PC-3 (cell line): ENCODE results near the gene ZNF74. TPM values are rescaled to one million over a fixed set of nuclear protein-coding genes. Genes with fewer than 3 reads are reported as not detected.

Experiments used
- ATAC-seq: fragments of 200-7000 bp; cut with Tn5 transposase; 2 replicates; pipeline ENCODE4 v1.9.1; 2020; ENCODE audit warnings: mild to moderate bottlenecking, moderate library complexity
- BruUV-seq: library from RNA; stranded (reverse); fragments of 400-500 nt; replicated peaks from 2 replicates; lab custom pipeline; 2021; lab: Mats Ljungman, UMichigan
- CTCF ChIA-PET: fragments of 300-600 bp; sonication (Branson Sonifier 250); formaldehyde crosslinking; loops from one replicate; lab custom pipeline; 2022; ENCODE audit warnings: antibody characterized with exemption; lab: Charles Lee
- POLR2A ChIA-PET: fragments of 300-600 bp; sonication (Branson Sonifier 250); formaldehyde crosslinking; loops from one replicate; lab custom pipeline; 2022; ENCODE audit warnings: antibody characterized with exemption; ENCODE audit not compliant: unreplicated experiment; lab: Charles Lee
- DNase-seq: peaks from one replicate; pipeline ENCODE4 v3.0.0-alpha.2; 2015
- H2AFZ ChIP-seq: fragments of 300-600 bp; sonication (generic); 2 replicates; pipeline ENCODE4 v1.6.0; 2016; ENCODE audit warnings: antibody characterized with exemption, low read length
- H3F3A ChIP-seq: fragments of 300-600 bp; sonication (generic); one replicate; pipeline ENCODE4 v1.6.0; 2017; ENCODE audit warnings: antibody characterized with exemption, low read length, control low read depth, mild to moderate bottlenecking; ENCODE audit not compliant: unreplicated experiment
- H3K27ac ChIP-seq: fragments of 300-600 bp; sonication (generic); 2 replicates; pipeline ENCODE4 v1.5.1; 2016; ENCODE audit warnings: mild to moderate bottlenecking, low read length
- H3K27me3 ChIP-seq: fragments of 300-600 bp; sonication (generic); 2 replicates; pipeline ENCODE4 v1.6.1; 2016; ENCODE audit warnings: low read length, mixed read lengths
- H3K36me3 ChIP-seq: fragments of 300-600 bp; sonication (generic); 2 replicates; pipeline ENCODE4 v1.6.1; 2016; ENCODE audit warnings: low read depth, mixed run types, low read length, mixed read lengths
- H3K4me1 ChIP-seq: fragments of 300-600 bp; sonication (generic); 2 replicates; pipeline ENCODE4 v1.5.1; 2016; ENCODE audit warnings: low read length; ENCODE audit not compliant: insufficient read depth
- H3K4me2 ChIP-seq: fragments of 300-600 bp; sonication (generic); 2 replicates; pipeline ENCODE4 v1.6.0; 2016; ENCODE audit warnings: low read length
- H3K4me3 ChIP-seq: fragments of 300-600 bp; sonication (generic); 2 replicates; pipeline ENCODE4 v1.5.1; 2016; ENCODE audit warnings: mild to moderate bottlenecking, low read length, mixed read lengths
- H3K79me2 ChIP-seq: fragments of 300-600 bp; sonication (generic); 2 replicates; pipeline ENCODE4 v1.6.1; 2017; ENCODE audit warnings: low read length, mixed read lengths
- H3K9ac ChIP-seq: fragments of 300-600 bp; sonication (generic); 2 replicates; pipeline ENCODE4 v1.6.0; 2016; ENCODE audit warnings: mild to moderate bottlenecking, low read length
- H3K9me2 ChIP-seq: fragments of 300-600 bp; sonication (generic); replicated peaks from 2 replicates; pipeline ENCODE4 v1.6.1; 2016; ENCODE audit warnings: mixed run types, low read length, mixed read lengths
- H3K9me3 ChIP-seq: fragments of 300-600 bp; sonication (generic); 2 replicates; pipeline ENCODE4 v1.6.1; 2016; ENCODE audit warnings: low read length, mixed read lengths
- H4K20me1 ChIP-seq: fragments of 300-600 bp; sonication (generic); 2 replicates; pipeline ENCODE4 v1.6.1; 2016; ENCODE audit warnings: low read length, mixed read lengths
- CTCF ChIP-seq: fragments of 300-600 bp; sonication (generic); conservative IDR thresholded peaks from 2 replicates; pipeline ENCODE4 v1.5.1; 2017; ENCODE audit warnings: antibody characterized with exemption, low read depth, mild to moderate bottlenecking, low read length
- EZH2 ChIP-seq: fragments of 300-600 bp; sonication (generic); IDR thresholded peaks from one replicate; pipeline ENCODE4 v1.6.1; 2017; ENCODE audit warnings: antibody characterized with exemption, mild to moderate bottlenecking, low read length; ENCODE audit not compliant: unreplicated experiment
- EZH2phosphoT487 ChIP-seq: fragments of 300-600 bp; sonication (generic); IDR thresholded peaks from 2 replicates; pipeline ENCODE4 v1.6.1; 2018; ENCODE audit warnings: mild to moderate bottlenecking, antibody characterized with exemption, low read length, borderline replicate concordance
- intact Hi-C: fragments of 100-400 bp; cut with micrococcal nuclease; formaldehyde crosslinking; loops from 2 replicates; pipeline ENCODE4 v1.9.0; 2023
- total RNA-seq: library from RNA; depleted of rRNA; stranded (reverse); fragments of >200 nt; gene quantifications from 2 replicates; pipeline ENCODE4 v1.2.3, GENCODE V29; 2014

Gene ZNF74
- total RNA-seq, 1 experiment from 2014 or later, result 11.1 TPM

- CTCF ChIA-PET, result no interaction called here
- H3K36me3 ChIP-seq, result no peaks in the 10 kb centered on the region
- no peak overlapping the region for H2AFZ ChIP-seq
- no peaks in the 10 kb centered on the region for H3K9me2 ChIP-seq
- POLR2A ChIA-PET, result no interaction called here
- H3K9me3 ChIP-seq, result no peaks in the 10 kb centered on the region
- H3K4me3 ChIP-seq, result no peak overlapping the region
- H3K4me1 ChIP-seq, result no peaks in the 10 kb centered on the region
- no peaks in the 10 kb centered on the region for H3K79me2 ChIP-seq
- no peak for TF ChIP-seq EZH2
- TF ChIP-seq CTCF, result no peak
- no peak for TF ChIP-seq EZH2phosphoT487
- ATAC-seq, result no peak
- H3K4me2 ChIP-seq, result no peak overlapping the region
- no peak overlapping the region for H3K27ac ChIP-seq
- BruUV-seq, result no TSS peak
- no peak overlapping the region for H3K9ac ChIP-seq
- DNase-seq, result no peak
- H3K27me3 ChIP-seq, result no peaks in the 10 kb centered on the region
- no peaks in the 10 kb centered on the region for H3F3A ChIP-seq
- H4K20me1 ChIP-seq, result no peaks in the 10 kb centered on the region
- intact Hi-C loops, result loop anchor here (10.0 kb wide), 2 partner anchors 82 to 282 kb away; partner anchors contain the start of gene KLHL22
Measured at GRCh38 chr22:20412474-20413216, 18.7 kb downstream of the ZNF74 start.

- no peak overlapping the region for H2AFZ ChIP-seq
- DNase-seq (no peak), ATAC-seq (no peak)
- no peak overlapping the region for H3K27ac ChIP-seq
- no peak overlapping the region for H3K4me3 ChIP-seq
- BruUV-seq, result no TSS peak
- H3K4me2 ChIP-seq, result no peak overlapping the region
- ChIA-PET CTCF (no interaction called here), POLR2A (no interaction called here)
- H3F3A ChIP-seq, result no peaks in the 10 kb centered on the region
- no peaks in the 10 kb centered on the region for H4K20me1 ChIP-seq
- TF ChIP-seq CTCF, result no peak
- TF ChIP-seq EZH2phosphoT487, result no peak
- TF ChIP-seq EZH2, result no peak
- no peaks in the 10 kb centered on the region for H3K9me3 ChIP-seq
- H3K79me2 ChIP-seq, result no peaks in the 10 kb centered on the region
- H3K9ac ChIP-seq, result no peak overlapping the region
- no peaks in the 10 kb centered on the region for H3K4me1 ChIP-seq
- no peaks in the 10 kb centered on the region for H3K9me2 ChIP-seq
- H3K36me3 ChIP-seq, result no peaks in the 10 kb centered on the region
- no peaks in the 10 kb centered on the region for H3K27me3 ChIP-seq
- intact Hi-C loops, result loop anchor here (10.0 kb wide), 2 partner anchors 81 to 281 kb away; partner anchors contain the start of gene KLHL22
Measured at GRCh38 chr22:20413217-20414058, 19.5 kb downstream of the ZNF74 start.
